ENCODE data around the gene ANKFY1.

Gene ANKFY1

DNA sequence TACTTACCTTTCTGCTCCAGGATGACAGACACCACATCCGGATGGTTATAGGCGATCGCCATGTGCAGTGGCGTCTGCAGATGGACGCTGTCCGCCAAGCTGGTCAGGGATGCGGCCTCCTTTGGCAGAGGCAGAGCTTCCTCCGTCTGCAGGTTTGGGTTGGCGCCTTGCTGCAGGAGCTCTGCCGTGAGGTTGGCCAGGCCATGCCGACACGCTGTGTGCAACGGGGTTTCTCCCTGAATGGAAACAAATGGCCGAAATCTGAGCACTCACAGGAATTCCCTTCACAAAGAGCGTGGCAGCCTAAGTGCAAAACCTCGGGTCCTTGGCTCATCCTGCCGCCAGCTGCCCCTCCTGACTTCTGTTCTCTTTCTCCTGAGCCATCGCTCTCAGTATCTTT lies 79.0 kb downstream of the ANKFY1 start:
- H2AK5ac ChIP-seq (ENCODE audit: low read length), result no peak overlapping the region
- no peak overlapping the region for H3K18ac ChIP-seq (ENCODE audit: low read length)
- H3K27ac ChIP-seq (ENCODE audit: low read depth, low read length), result no peak overlapping the region
- no peak overlapping the region for H4K91ac ChIP-seq (ENCODE audit: low read depth, low read length)
- no peak overlapping the region for H2BK120ac ChIP-seq (ENCODE audit: insufficient read depth, low read length, poor library complexity)
- H2AFZ ChIP-seq (ENCODE audit: insufficient read depth, low read length, poor library complexity), result no peak overlapping the region
- H3K4ac ChIP-seq (ENCODE audit: low read depth, low read length), result no peak overlapping the region
- H3K79me1 ChIP-seq (ENCODE audit: low read length), result peaks cover 7% of the 10 kb centered on the region
- H3K79me2 ChIP-seq (ENCODE audit: control insufficient read depth, insufficient read depth, low read length, poor library complexity), result no peaks in the 10 kb centered on the region
- no peak overlapping the region for H3K23ac ChIP-seq (ENCODE audit: low read length)
- H3K36me3 ChIP-seq (ENCODE audit: control insufficient read depth in 1 of 2, insufficient read depth in 2 of 2, low read length in 2 of 2), result peaks cover 50 to 61% of the 10 kb centered on the region in 2 experiments
- H3K9ac ChIP-seq (ENCODE audit: low read length), result no peak overlapping the region
- H3K4me1 ChIP-seq (ENCODE audit: control insufficient read depth in 1 of 2, insufficient read depth in 2 of 2, low read length in 2 of 2), result peaks cover 15 to 16% of the 10 kb centered on the region in 2 experiments
- no peak overlapping the region for H2BK5ac ChIP-seq (ENCODE audit: low read depth, low read length, poor library complexity)
- no peak overlapping the region for H4K12ac ChIP-seq (ENCODE audit: low read depth, low read length)
- H3K27me3 ChIP-seq (ENCODE audit: insufficient read depth, low read length), result no peaks in the 10 kb centered on the region
- no CpG with 5 or more reads among the region's 18 CpGs for WGBS (ENCODE audit: extremely low coverage, insufficient coverage, insufficient read length)
- no peak overlapping the region for H3K4me3 ChIP-seq (ENCODE audit: low read depth, low read length)
- H4K8ac ChIP-seq (ENCODE audit: low read depth, low read length), result no peak overlapping the region
- no peak for DNase-seq
- no peaks in the 10 kb centered on the region for H3K9me3 ChIP-seq (ENCODE audit: insufficient read depth, low read depth, low read length)
- no peak overlapping the region for H2BK12ac ChIP-seq (ENCODE audit: low read length)
- no peak overlapping the region for H3K14ac ChIP-seq (ENCODE audit: low read length)
- no peak overlapping the region for H3K4me2 ChIP-seq (ENCODE audit: low read length)

DNA sequence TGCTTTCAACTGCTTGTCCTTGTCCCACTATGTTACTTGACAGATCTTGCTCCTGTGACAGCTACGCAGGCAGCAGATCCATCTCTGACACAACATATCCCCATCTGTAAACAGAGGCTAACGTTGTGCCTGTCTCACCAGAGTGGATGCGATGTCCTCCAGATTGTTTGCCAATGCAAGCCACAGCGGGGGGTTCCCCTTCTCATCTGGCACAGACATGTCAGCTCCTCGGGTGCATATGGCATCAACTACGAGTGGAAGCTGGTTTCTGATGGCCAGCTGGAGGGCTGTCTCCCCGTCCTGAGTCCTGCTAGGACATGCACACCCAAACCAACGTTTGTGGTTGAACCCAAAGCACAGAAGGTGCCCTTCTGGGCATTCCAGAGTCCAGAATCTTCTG lies 81.7 kb downstream of the ANKFY1 start:
- Histone ChIP-seq H3K4me1 (ENCODE audit: control insufficient read depth in 1 of 2, insufficient read depth in 2 of 2, low read length in 2 of 2) (peaks cover 11 to 14% of the 10 kb centered on the region in 2 experiments), H3K18ac (ENCODE audit: low read length) (no peak overlapping the region), H3K4me2 (ENCODE audit: low read length) (no peak overlapping the region), H3K36me3 (ENCODE audit: control insufficient read depth in 1 of 2, insufficient read depth in 2 of 2, low read length in 2 of 2) (peaks cover 60 to 69% of the 10 kb centered on the region in 2 experiments), H3K9me3 (ENCODE audit: insufficient read depth, low read depth, low read length) (no peaks in the 10 kb centered on the region), H4K8ac (ENCODE audit: low read depth, low read length) (no peak overlapping the region), H2BK120ac (ENCODE audit: insufficient read depth, low read length, poor library complexity) (no peak overlapping the region), H2BK12ac (ENCODE audit: low read length) (no peak overlapping the region), H2BK5ac (ENCODE audit: low read depth, low read length, poor library complexity) (no peak overlapping the region), H3K9ac (ENCODE audit: low read length) (no peak overlapping the region), H2AK5ac (ENCODE audit: low read length) (no peak overlapping the region), H2AFZ (ENCODE audit: insufficient read depth, low read length, poor library complexity) (no peak overlapping the region), H3K79me1 (ENCODE audit: low read length) (peaks cover 5% of the 10 kb centered on the region), H4K91ac (ENCODE audit: low read depth, low read length) (no peak overlapping the region), H3K4ac (ENCODE audit: low read depth, low read length) (no peak overlapping the region), H3K4me3 (ENCODE audit: low read depth, low read length) (no peak overlapping the region), H3K79me2 (ENCODE audit: control insufficient read depth, insufficient read depth, low read length, poor library complexity) (no peaks in the 10 kb centered on the region), H3K27me3 (ENCODE audit: insufficient read depth, low read length) (no peaks in the 10 kb centered on the region), H3K14ac (ENCODE audit: low read length) (no peak overlapping the region), H3K23ac (ENCODE audit: low read length) (no peak overlapping the region), H4K12ac (ENCODE audit: low read depth, low read length) (no peak overlapping the region), H3K27ac (ENCODE audit: low read depth, low read length) (no peak overlapping the region)
- WGBS (ENCODE audit: extremely low coverage, insufficient coverage, insufficient read length), result no CpG with 5 or more reads among the region's 8 CpGs
- DNase-seq, result no peak

DNA sequence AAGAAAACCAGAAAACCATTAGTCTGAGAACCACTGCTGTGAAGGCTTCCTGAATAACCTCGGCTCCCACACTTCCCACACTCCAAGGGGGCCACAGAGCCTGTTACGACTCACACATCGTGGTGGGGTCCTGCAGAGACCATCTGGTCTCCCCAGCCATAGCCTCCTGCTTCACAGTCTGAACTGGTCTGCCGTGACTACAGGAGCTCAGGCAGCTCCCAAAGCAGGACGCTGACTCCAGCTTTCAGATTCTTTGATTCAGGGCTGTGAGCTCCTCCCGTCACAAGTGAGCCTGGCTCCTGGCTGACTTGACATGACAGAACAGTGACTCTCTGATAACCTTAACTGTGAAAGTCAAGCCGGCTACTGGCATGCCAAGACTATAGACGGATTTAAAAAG lies 83.0 kb downstream of the ANKFY1 start:
- Histone ChIP-seq H3K18ac (ENCODE audit: low read length) (no peak overlapping the region), H3K27ac (ENCODE audit: low read depth, low read length) (no peak overlapping the region), H3K23ac (ENCODE audit: low read length) (no peak overlapping the region), H3K79me2 (ENCODE audit: control insufficient read depth, insufficient read depth, low read length, poor library complexity) (no peaks in the 10 kb centered on the region), H4K91ac (ENCODE audit: low read depth, low read length) (no peak overlapping the region), H2AFZ (ENCODE audit: insufficient read depth, low read length, poor library complexity) (no peak overlapping the region), H3K4ac (ENCODE audit: low read depth, low read length) (no peak overlapping the region), H3K4me1 (ENCODE audit: control insufficient read depth in 1 of 2, insufficient read depth in 2 of 2, low read length in 2 of 2) (peaks cover 15% of the 10 kb centered on the region in 2 experiments), H3K79me1 (ENCODE audit: low read length) (peaks cover 4% of the 10 kb centered on the region), H4K12ac (ENCODE audit: low read depth, low read length) (no peak overlapping the region), H2BK5ac (ENCODE audit: low read depth, low read length, poor library complexity) (no peak overlapping the region), H3K4me2 (ENCODE audit: low read length) (no peak overlapping the region), H3K9ac (ENCODE audit: low read length) (no peak overlapping the region), H2BK12ac (ENCODE audit: low read length) (no peak overlapping the region), H2BK120ac (ENCODE audit: insufficient read depth, low read length, poor library complexity) (no peak overlapping the region), H3K14ac (ENCODE audit: low read length) (no peak overlapping the region), H4K8ac (ENCODE audit: low read depth, low read length) (no peak overlapping the region), H2AK5ac (ENCODE audit: low read length) (no peak overlapping the region), H3K9me3 (ENCODE audit: insufficient read depth, low read depth, low read length) (no peaks in the 10 kb centered on the region), H3K4me3 (ENCODE audit: low read depth, low read length) (no peak overlapping the region), H3K36me3 (ENCODE audit: control insufficient read depth in 1 of 2, insufficient read depth in 2 of 2, low read length in 2 of 2) (peaks cover 60 to 68% of the 10 kb centered on the region in 2 experiments), H3K27me3 (ENCODE audit: insufficient read depth, low read length) (no peaks in the 10 kb centered on the region)
- no CpG with 5 or more reads among the region's 8 CpGs for WGBS (ENCODE audit: extremely low coverage, insufficient coverage, insufficient read length)
- DNase-seq, result no peak

DNA sequence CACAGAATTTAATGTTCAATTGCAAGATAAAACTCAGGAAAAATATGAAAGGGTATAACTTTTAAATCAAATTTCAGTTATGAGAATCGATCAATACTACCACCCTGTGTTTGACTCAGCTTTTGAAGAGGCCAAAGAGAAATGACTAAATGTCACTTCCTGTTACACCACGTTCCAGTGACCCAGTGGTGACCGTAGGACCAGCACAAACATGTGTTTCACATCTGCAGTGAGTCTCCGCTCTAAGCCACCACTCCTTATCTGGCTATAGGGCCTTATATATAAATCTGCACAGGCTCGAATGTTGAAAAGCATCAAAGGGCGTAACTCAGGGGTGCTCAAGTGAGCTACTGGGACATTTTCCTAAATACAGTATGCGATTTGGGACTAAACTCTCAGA lies 84.7 kb downstream of the ANKFY1 start:
- H3K79me2 ChIP-seq (ENCODE audit: control insufficient read depth, insufficient read depth, low read length, poor library complexity), result no peaks in the 10 kb centered on the region
- no peak overlapping the region for H3K4me2 ChIP-seq (ENCODE audit: low read length)
- no peak overlapping the region for H3K18ac ChIP-seq (ENCODE audit: low read length)
- WGBS (ENCODE audit: extremely low coverage, insufficient coverage, insufficient read length), result no CpG with 5 or more reads among the region's 7 CpGs
- no peak for DNase-seq
- H3K9ac ChIP-seq (ENCODE audit: low read length), result no peak overlapping the region
- no peak overlapping the region for H4K91ac ChIP-seq (ENCODE audit: low read depth, low read length)
- peaks cover 8% of the 10 kb centered on the region for H3K79me1 ChIP-seq (ENCODE audit: low read length)
- no peak overlapping the region for H2BK12ac ChIP-seq (ENCODE audit: low read length)
- H3K23ac ChIP-seq (ENCODE audit: low read length), result no peak overlapping the region
- no peak overlapping the region for H4K8ac ChIP-seq (ENCODE audit: low read depth, low read length)
- H3K4me1 ChIP-seq (ENCODE audit: control insufficient read depth in 1 of 2, insufficient read depth in 2 of 2, low read length in 2 of 2), result peaks cover 19% of the 10 kb centered on the region in 2 experiments
- H4K12ac ChIP-seq (ENCODE audit: low read depth, low read length), result no peak overlapping the region
- H2BK5ac ChIP-seq (ENCODE audit: low read depth, low read length, poor library complexity), result no peak overlapping the region
- no peak overlapping the region for H3K4ac ChIP-seq (ENCODE audit: low read depth, low read length)
- H2BK120ac ChIP-seq (ENCODE audit: insufficient read depth, low read length, poor library complexity), result no peak overlapping the region
- no peaks in the 10 kb centered on the region for H3K27me3 ChIP-seq (ENCODE audit: insufficient read depth, low read length)
- H3K4me3 ChIP-seq (ENCODE audit: low read depth, low read length), result no peak overlapping the region
- H3K9me3 ChIP-seq (ENCODE audit: insufficient read depth, low read depth, low read length), result no peaks in the 10 kb centered on the region
- H3K36me3 ChIP-seq (ENCODE audit: control insufficient read depth in 1 of 2, insufficient read depth in 2 of 2, low read length in 2 of 2), result peaks cover 56 to 64% of the 10 kb centered on the region in 2 experiments
- H2AFZ ChIP-seq (ENCODE audit: insufficient read depth, low read length, poor library complexity), result no peak overlapping the region
- no peak overlapping the region for H2AK5ac ChIP-seq (ENCODE audit: low read length)
- H3K14ac ChIP-seq (ENCODE audit: low read length), result no peak overlapping the region
- no peak overlapping the region for H3K27ac ChIP-seq (ENCODE audit: low read depth, low read length)

Data from trophoblast cell (in vitro differentiated cells and primary cell).